GM19240 (cell line): ENCODE results near the gene ARF3.

Experiments used
- DNase-seq: peaks from one replicate; pipeline ENCODE4 v3.0.0; 2011; ENCODE audit warnings: low spot score; ENCODE audit not compliant: insufficient read length

Gene ARF3

GRCh38 chr12:48957141-48958048 is at the start of gene ARF3:
Gene ARF3, minus strand, starts transcription at chr12:48957487. Its CDS starts 16,392 bp downstream, at chr12:48941095.
- DNase-seq, result peak; percentile 97

- DNase-seq, result no peak
These were observed 43.1 kb upstream of the ARF3 start for GRCh38 chr12:49000346-49000745.

- no peak for DNase-seq
These were observed 42.3 kb upstream of the ARF3 start, which contains the start of gene DDN for GRCh38 chr12:48999371-49000131. Gene DDN, minus strand, starts transcription at chr12:48999375. Its CDS starts 88 bp downstream, at chr12:48999287.

GRCh38 chr12:48998497-48999353 is 41.4 kb upstream of the ARF3 start:
- DNase-seq, result no peak

GRCh38 chr12:48997719-48998496 is 40.6 kb upstream of the ARF3 start:
- no peak for DNase-seq

GRCh38 chr12:48996794-48997718 is 39.8 kb upstream of the ARF3 start:
- no peak for DNase-seq

- DNase-seq, result no peak
These were observed 38.0 kb upstream of the ARF3 start for GRCh38 chr12:48995086-48995879.

- DNase-seq, result no peak
These were observed 37.2 kb upstream of the ARF3 start for GRCh38 chr12:48994224-48995085.

GRCh38 chr12:48993787-48994186 is 36.5 kb upstream of the ARF3 start:
- no peak for DNase-seq

- no peak for DNase-seq
These were observed 34.2 kb upstream of the ARF3 start for GRCh38 chr12:48991247-48992050.

GRCh38 chr12:48990552-48990951 is 33.3 kb upstream of the ARF3 start:
- DNase-seq, result no peak

GRCh38 chr12:48988030-48988649 is 30.9 kb upstream of the ARF3 start:
- no peak for DNase-seq

GRCh38 chr12:48986720-48987291 is 29.5 kb upstream of the ARF3 start:
- DNase-seq, result no peak

- no peak for DNase-seq
These were observed 28.6 kb upstream of the ARF3 start for GRCh38 chr12:48985901-48986300.

GRCh38 chr12:48985475-48985897 is 28.2 kb upstream of the ARF3 start:
- DNase-seq, result no peak
